Esophagus muscularis mucosa (tissue), 4 donors: ENCODE measurements around the gene RSPH3. TPM values are rescaled to one million over a fixed set of nuclear protein-coding genes. Genes with fewer than 3 reads are reported as not detected.
A peak's percentile ranks its signal among the peaks of the same experiment; 100 is the strongest.

ENCODE experiments used
- DNase-seq: peaks from one replicate; pipeline ENCODE4 v3.0.0-alpha.2; 2017; ENCODE audit errors: extremely low spot score
- H3K27ac ChIP-seq, 4 donors: fragments of 200-600 bp; sonication (generic); replicated peaks in 1 of 4; 1 replicate in 3 of 4; 2 replicates in 1 of 4; pipeline ENCODE4 v1.5.1; 2016 to 2019; ENCODE audit warnings: mild to moderate bottlenecking in 1 of 4
- H3K27me3 ChIP-seq, 4 donors: fragments of 200-600 bp; sonication (generic); one replicate each; pipeline versions ENCODE4 v1.5.1 to v1.6.0; 2016 to 2019
- H3K36me3 ChIP-seq, 4 donors: fragments of 200-600 bp; sonication (generic); one replicate each; pipeline ENCODE4 v1.5.1; 2016 to 2019
- H3K4me1 ChIP-seq, 4 donors: fragments of 200-600 bp; sonication (generic); one replicate each; pipeline ENCODE4 v1.5.1; 2016 to 2019
- H3K4me3 ChIP-seq, 4 donors: fragments of 200-600 bp; sonication (generic); 1 replicate in 2 of 4; 2 replicates in 2 of 4; pipeline ENCODE4 v1.5.1; 2016 to 2019; ENCODE audit warnings: mild to moderate bottlenecking in 4 of 4, moderate library complexity in 1 of 4
- H3K9me3 ChIP-seq, 4 donors: fragments of 200-600 bp; sonication (generic); 1 replicate in 3 of 4; 2 replicates in 1 of 4; pipeline ENCODE4 v1.5.1; 2016 to 2019
- EP300 ChIP-seq: sonication (generic); formaldehyde crosslinking; IDR thresholded peaks from one replicate; pipeline ENCODE4 v1.6.1; 2017; ENCODE audit warnings: antibody characterized with exemption
- POLR2A ChIP-seq: fragments of 450-650 bp; IDR thresholded peaks from one replicate; pipeline ENCODE4 v1.6.1; 2017; ENCODE audit warnings: antibody characterized with exemption, moderate library complexity, mild to moderate bottlenecking, low read depth
- POLR2AphosphoS5 ChIP-seq, 2 donors: sonication (generic); formaldehyde crosslinking; IDR thresholded peaks; one replicate each; pipeline ENCODE4 v1.6.1; 2017; ENCODE audit warnings: antibody characterized with exemption in 2 of 2
- WGBS: methylation state at CpG from one replicate; pipeline ENCODE4 v1.1.5; 2018; 5-methylcytosine and 5-hydroxymethylcytosine counted together
- intact Hi-C: fragments of 100-400 bp; cut with DNase I; formaldehyde crosslinking; loops from one replicate; pipeline ENCODE4 v1.15.1; 2023
- total RNA-seq, 4 donors: library from RNA; depleted of rRNA; stranded (reverse); fragments of >200 nt; gene quantifications; one replicate each; pipeline versions ENCODE4 v1.1.0 to v1.2.1, GENCODE V29; 2016
- TF ChIP-seq, protein P1 (sequence below), 3 experiments: fragments of 200-600 bp in 2 of 3; fragments of 450-650 bp in 1 of 3; sonication (generic) in 2 of 3; IDR thresholded peaks; one replicate each; pipeline ENCODE4 v1.5.1; 2017 to 2019; ENCODE audit warnings: antibody characterized with exemption in 3 of 3, mild to moderate bottlenecking in 2 of 3, moderate library complexity in 1 of 3

The RSPH3 gene
- total RNA-seq, 4 donors from 2014 or later: 10.6 to 21.5 (median 18.1) TPM

DNA sequence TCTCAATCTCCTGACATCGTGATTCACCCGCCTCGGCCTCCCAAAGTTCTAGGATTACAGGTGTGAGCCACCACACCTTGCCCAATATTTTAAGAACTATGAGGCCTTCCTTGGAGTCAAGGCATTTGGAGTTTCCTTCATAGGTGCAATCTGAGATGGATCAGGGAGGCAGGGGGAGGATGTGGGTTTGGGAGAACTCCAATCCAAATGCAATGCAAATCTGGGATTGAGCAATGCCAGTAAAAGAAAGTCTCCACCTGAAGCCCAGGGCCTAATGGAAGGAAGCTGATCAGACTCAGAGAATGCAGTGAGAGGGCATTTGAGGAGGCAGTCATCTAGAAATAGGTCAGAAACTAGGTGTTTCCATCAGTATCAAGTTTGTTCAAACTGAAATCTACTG, 21.2 kb downstream of the RSPH3 start:
- WGBS: 96% methylated on average over 3 of the region's 3 CpGs
- no peaks in the 10 kb centered on the region for H3K9me3 ChIP-seq
- no peaks in the 10 kb centered on the region for H3K27me3 ChIP-seq
- no peak overlapping the region for H3K27ac ChIP-seq
- no peaks in the 10 kb centered on the region for H3K4me1 ChIP-seq
- no peak for DNase-seq
- H3K4me3 ChIP-seq: no peak overlapping the region
- TF ChIP-seq POLR2AphosphoS5 (IDR thresholded peaks at IDR 0.05): no peak
- no peak for TF ChIP-seq EP300
- no peak for TF ChIP-seq POLR2A
- TF ChIP-seq, protein P1, sequence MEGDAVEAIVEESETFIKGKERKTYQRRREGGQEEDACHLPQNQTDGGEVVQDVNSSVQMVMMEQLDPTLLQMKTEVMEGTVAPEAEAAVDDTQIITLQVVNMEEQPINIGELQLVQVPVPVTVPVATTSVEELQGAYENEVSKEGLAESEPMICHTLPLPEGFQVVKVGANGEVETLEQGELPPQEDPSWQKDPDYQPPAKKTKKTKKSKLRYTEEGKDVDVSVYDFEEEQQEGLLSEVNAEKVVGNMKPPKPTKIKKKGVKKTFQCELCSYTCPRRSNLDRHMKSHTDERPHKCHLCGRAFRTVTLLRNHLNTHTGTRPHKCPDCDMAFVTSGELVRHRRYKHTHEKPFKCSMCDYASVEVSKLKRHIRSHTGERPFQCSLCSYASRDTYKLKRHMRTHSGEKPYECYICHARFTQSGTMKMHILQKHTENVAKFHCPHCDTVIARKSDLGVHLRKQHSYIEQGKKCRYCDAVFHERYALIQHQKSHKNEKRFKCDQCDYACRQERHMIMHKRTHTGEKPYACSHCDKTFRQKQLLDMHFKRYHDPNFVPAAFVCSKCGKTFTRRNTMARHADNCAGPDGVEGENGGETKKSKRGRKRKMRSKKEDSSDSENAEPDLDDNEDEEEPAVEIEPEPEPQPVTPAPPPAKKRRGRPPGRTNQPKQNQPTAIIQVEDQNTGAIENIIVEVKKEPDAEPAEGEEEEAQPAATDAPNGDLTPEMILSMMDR (IDR thresholded peaks at IDR 0.05): no peak
- peaks cover 6 to 61% (median 34%) of the 10 kb centered on the region in 4 donors for H3K36me3 ChIP-seq
- intact Hi-C loops: no loop called here

DNA sequence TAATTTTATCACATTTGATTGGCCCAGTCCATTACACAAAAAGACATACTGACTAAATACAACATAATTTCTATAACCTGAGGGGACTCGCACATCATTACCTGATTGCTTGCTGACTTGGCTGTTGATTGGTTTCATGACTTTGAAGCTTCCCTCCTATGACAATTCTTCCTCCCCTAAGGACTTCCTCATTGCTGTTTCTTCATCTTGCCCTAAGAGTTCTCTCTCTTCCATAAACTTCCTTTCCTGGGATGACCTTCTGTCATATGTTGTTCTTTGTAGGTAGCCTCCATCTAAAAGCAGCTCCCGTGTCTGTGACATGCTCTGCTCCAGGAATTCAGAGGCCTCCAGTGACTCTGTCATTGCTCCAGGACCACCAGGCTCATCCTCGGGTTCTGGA, 22.6 kb downstream of the RSPH3 start:
- no peak for DNase-seq

GRCh38 chr6:158972241-158973233, 27.5 kb downstream of the RSPH3 start:
- H3K4me1 ChIP-seq: peaks cover 0 to 8% (median 4%) of the 10 kb centered on the region in 4 donors
- 28% methylated on average over 4 of the region's 4 CpGs for WGBS
- no peak overlapping the region for H3K27ac ChIP-seq
- intact Hi-C loops: loop anchor here (1.0 to 5.0 kb wide), 2 partner anchors 180 to 269 kb away; no protein-coding TSS in a partner anchor
- H3K4me3 ChIP-seq: no peak overlapping the region
- no peaks in the 10 kb centered on the region for H3K9me3 ChIP-seq
- no peak for DNase-seq
- H3K27me3 ChIP-seq: no peaks in the 10 kb centered on the region
- TF ChIP-seq, protein P1 (IDR thresholded peaks at IDR 0.05): peak; percentile 54 to 65 (median 58)
- TF ChIP-seq POLR2AphosphoS5 (IDR thresholded peaks at IDR 0.05) (peak in 1 of 2 donors; percentile 4), POLR2A (no peak)
- peaks cover 6 to 32% (median 22%) of the 10 kb centered on the region in 4 donors for H3K36me3 ChIP-seq

More for the DNA sequence above, 22.6 kb downstream of the RSPH3 start:
- no peaks in the 10 kb centered on the region for H3K9me3 ChIP-seq
- WGBS: 79% methylated on average over 3 of the region's 3 CpGs
- H3K36me3 ChIP-seq: peaks cover 6 to 61% (median 34%) of the 10 kb centered on the region in 4 donors
- H3K27me3 ChIP-seq: no peaks in the 10 kb centered on the region
- H3K4me1 ChIP-seq: peaks cover 0 to under 1% (median 0%) of the 10 kb centered on the region in 4 donors
- H3K27ac ChIP-seq: no peak overlapping the region
- TF ChIP-seq, protein P1 (IDR thresholded peaks at IDR 0.05): no peak
- TF ChIP-seq POLR2A (no peak), EP300 (no peak), POLR2AphosphoS5 (IDR thresholded peaks at IDR 0.05) (no peak)
- intact Hi-C loops: no loop called here
- H3K4me3 ChIP-seq: no peak overlapping the region

DNA sequence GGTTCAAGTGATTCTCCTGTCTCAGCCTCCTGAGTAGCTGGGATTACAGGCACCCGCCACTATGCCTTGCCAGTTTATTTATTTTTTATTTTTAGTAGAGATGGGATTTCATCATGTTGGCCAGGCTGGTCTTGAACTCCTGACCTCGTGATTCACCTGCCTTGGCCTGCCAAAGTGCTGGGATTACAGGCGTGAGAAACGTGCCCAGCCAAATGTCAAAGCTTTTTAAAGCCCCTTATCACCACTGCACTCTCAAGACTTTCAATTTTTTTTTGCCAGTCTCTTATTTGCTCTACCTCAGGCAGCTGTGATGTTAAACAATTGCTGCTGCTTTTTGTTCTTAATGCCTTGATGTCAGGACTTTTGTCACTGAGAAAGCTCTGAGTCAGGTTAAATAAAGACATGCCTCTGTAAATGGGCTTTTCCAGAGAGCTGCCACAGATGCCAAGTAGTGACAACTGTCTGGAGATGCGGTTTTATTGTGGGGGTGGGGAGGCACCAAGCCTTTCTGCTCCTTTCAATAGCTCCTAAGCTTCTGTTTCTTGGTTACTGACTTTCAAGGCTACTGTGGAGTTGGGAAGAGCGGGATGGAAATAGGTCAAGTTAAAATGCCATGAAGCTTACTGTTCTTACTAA, 29.2 kb downstream of the RSPH3 start:
- 91% methylated on average over 6 of the region's 6 CpGs for WGBS
- intact Hi-C loops: loop anchor here (5.0 kb wide), 1 partner anchor 178 kb away; no protein-coding TSS in a partner anchor
- Histone ChIP-seq H3K36me3 (peaks cover 0 to 15% (median 5%) of the 10 kb centered on the region in 4 donors), H3K4me1 (peaks cover 0 to 8% (median 4%) of the 10 kb centered on the region in 4 donors), H3K9me3 (no peaks in the 10 kb centered on the region), H3K4me3 (no peak overlapping the region), H3K27ac (no peak overlapping the region), H3K27me3 (no peaks in the 10 kb centered on the region)
- TF ChIP-seq EP300 (no peak), POLR2AphosphoS5 (IDR thresholded peaks at IDR 0.05) (no peak), POLR2A (no peak)
- TF ChIP-seq, protein P1 (IDR thresholded peaks at IDR 0.05): no peak
- DNase-seq: no peak
